ENCODE results near the gene TECPR2. TPM values are rescaled to one million over a fixed set of nuclear protein-coding genes. Genes with fewer than 3 reads are reported as not detected.

Gene TECPR2, protein sequence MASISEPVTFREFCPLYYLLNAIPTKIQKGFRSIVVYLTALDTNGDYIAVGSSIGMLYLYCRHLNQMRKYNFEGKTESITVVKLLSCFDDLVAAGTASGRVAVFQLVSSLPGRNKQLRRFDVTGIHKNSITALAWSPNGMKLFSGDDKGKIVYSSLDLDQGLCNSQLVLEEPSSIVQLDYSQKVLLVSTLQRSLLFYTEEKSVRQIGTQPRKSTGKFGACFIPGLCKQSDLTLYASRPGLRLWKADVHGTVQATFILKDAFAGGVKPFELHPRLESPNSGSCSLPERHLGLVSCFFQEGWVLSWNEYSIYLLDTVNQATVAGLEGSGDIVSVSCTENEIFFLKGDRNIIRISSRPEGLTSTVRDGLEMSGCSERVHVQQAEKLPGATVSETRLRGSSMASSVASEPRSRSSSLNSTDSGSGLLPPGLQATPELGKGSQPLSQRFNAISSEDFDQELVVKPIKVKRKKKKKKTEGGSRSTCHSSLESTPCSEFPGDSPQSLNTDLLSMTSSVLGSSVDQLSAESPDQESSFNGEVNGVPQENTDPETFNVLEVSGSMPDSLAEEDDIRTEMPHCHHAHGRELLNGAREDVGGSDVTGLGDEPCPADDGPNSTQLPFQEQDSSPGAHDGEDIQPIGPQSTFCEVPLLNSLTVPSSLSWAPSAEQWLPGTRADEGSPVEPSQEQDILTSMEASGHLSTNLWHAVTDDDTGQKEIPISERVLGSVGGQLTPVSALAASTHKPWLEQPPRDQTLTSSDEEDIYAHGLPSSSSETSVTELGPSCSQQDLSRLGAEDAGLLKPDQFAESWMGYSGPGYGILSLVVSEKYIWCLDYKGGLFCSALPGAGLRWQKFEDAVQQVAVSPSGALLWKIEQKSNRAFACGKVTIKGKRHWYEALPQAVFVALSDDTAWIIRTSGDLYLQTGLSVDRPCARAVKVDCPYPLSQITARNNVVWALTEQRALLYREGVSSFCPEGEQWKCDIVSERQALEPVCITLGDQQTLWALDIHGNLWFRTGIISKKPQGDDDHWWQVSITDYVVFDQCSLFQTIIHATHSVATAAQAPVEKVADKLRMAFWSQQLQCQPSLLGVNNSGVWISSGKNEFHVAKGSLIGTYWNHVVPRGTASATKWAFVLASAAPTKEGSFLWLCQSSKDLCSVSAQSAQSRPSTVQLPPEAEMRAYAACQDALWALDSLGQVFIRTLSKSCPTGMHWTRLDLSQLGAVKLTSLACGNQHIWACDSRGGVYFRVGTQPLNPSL (N-terminal part only)
- total RNA-seq, result 20.3 and 24.0 TPM in 2 replicates

DNA sequence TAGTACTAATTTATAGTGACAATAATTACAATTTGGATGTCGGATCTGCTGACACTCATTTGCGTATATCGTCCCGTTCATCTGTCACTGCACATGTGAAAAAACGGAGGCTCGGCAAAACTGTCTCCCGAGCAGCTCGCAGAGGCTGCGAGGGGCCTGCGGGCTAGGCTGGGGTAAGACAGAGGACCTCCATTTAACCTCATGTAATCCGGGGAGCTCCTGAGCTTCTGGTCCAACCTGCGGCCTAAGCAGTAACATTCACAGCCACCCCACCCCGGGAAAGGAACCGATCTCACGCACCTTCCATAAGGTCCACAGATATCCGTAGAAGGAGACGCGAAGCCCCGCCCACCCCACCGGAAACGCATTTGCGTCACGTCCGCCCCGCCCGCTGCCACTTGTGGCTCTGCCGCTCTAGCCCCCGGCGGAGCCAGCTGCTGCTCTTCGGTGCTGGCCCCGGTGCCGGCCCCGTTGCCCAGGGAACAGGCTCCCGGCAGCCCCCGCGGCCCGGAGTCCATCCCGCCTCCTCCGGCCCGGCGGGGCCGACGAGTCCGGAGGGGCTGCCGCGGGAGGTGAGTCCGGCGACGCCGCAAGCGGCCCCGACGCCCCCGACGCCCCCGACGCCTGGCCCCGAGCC, at the start of gene TECPR2, which contains the start of gene CINP:
TECPR2 (plus strand) TSS at position 397 of the 637 bp plus-strand sequence. CDS start 13,781 bp downstream, outside the sequence.
CINP (minus strand) TSS at position 346 of the 637 bp plus-strand sequence; CDS start at position 307, 39 bp downstream.

DNA sequence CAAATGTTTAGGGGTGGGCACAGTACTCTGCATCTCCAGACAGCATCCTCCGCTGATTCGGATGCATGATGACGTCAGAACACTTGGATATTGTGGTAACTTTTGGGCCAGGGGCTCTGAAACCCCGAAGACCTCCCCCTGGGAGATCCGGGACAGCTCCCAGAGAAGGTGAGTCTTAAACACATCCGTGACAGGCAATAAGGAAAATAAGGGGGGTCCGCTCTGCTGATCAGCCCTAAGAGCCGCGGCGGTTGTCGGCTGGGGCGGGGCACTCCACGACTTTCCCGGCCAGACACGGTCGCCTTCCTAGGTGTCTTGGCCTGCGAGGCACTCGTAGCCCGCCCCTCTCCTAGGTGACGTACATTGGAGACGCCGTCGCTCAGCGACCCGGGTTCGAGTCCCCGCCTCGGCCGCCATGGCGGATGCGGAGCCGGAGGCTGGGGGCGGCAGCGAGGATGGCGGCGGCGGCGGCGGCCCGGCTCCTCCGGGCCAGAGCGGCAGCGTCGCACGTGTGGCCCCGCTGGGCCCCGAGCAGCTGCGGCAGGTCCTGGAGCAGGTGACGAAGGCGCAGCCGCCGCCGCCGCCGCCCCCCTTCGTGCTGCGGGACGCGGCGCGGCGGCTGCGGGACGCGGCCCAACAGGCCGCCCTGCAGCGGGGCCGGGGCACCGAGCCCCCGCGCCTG, 43.2 kb upstream of the TECPR2 start, which contains the start of gene ZNF839:
ZNF839 (plus strand) TSS at position 396 of the 682 bp plus-strand sequence; CDS start at position 416, 20 bp downstream.

DNA sequence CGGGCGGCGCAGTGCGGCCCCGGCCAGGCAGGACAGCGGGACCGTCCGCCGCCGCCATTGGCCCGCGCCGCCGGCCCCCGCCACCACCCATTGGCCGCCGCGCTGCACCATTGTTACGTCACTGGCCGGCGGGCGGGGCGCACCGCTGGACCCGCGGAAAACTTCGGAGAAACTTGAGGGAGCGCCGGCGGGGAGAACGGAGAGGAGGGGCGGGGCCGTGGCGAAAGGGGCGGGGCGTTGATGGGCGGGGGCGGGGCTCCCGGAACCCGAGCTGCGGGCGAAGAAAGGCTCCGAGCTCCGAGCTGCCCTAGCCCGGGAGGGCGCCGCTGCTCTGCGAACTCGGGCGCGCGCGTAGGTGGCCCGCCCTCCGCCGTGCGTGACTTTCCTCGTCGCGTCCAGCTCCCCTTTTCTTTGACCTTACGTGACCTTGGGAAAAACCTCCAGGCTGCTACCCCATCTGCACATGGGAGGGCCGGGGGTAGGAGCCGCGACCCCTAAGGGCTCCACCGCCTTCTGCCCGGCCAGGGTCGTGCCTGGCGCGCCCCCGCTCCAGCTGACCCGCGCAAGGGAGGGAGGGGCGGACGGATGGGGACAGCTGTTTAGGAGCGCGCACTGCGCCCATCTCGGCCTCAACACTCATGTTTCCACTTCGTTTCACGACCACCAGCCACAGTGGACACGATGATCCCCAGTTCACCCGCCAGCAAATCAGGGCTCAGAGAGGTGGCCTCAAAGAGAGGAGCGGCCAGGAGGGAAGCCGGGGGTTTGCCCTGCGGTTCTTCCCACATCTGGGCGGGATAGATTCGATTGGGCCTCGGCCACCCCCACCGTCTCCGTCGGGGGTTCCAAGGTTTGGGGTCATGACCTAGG, 147.2 kb downstream of the TECPR2 start, which contains the start of gene ANKRD9:
ANKRD9 (minus strand) TSS at position 31 of the 870 bp plus-strand sequence. CDS start 1,887 bp downstream, outside the sequence.

Small RNA genes lying within 50 kb of the gene (small RNA-seq; reads per million reads assigned to genes)
- gene MIR4309, result not detected

Other genes with a start within 250 kb of the TECPR2 start
- 19.1 and 21.9 TPM in 2 replicates for gene WDR20, start 223.0 kb upstream of the TECPR2 start, total RNA-seq
- 13.8 and 15.3 TPM in 2 replicates for gene MOK, start 57.8 kb upstream of the TECPR2 start, total RNA-seq
- 6.4 and 10.7 TPM in 2 replicates for gene ZNF839, start 43.2 kb upstream of the TECPR2 start, total RNA-seq
- gene CINP, start 51 bp upstream of the TECPR2 start, total RNA-seq, result 30.2 and 31.3 TPM in 2 replicates
- 12.8 and 14.9 TPM in 2 replicates for gene ANKRD9, start 146.8 kb downstream of the TECPR2 start, total RNA-seq
- gene RCOR1, start 229.7 kb downstream of the TECPR2 start, total RNA-seq, result 12.1 and 15.4 TPM in 2 replicates